Measurements from ENCODE around the gene KCTD7. TPM values are rescaled to one million over a fixed set of nuclear protein-coding genes. Genes with fewer than 3 reads are reported as not detected.

KCTD7 gene
- total RNA-seq, 1 experiment from 2014 or later, result 3.9 TPM

- Histone ChIP-seq H3K9me2 (ENCODE audit: insufficient read depth) (no peaks in the 10 kb centered on the region), H2AFZ (ENCODE audit: low read depth, low read length, poor library complexity, severe bottlenecking) (no peak overlapping the region), H3K27me3 (ENCODE audit: insufficient read depth, low read length) (no peaks in the 10 kb centered on the region), H3K4me3 (replicated peaks in 1 of 2; ENCODE audit: low read depth in 1 of 2, low read length in 2 of 2) (peak overlapping the region; percentile 94 to 98), H4K20me1 (ENCODE audit: insufficient read depth) (peaks cover 4% of the 10 kb centered on the region; the same call in 1 of the 2 replicates), H3K9ac (ENCODE audit: low read length) (peak overlapping the region; percentile 98), H3K9me3 (ENCODE audit: control insufficient read depth in 1 of 2, insufficient read depth in 1 of 2, low read depth in 1 of 2, low read length in 2 of 2) (peaks cover 4 to 5% of the 10 kb centered on the region in 2 experiments; a peak in 2 of 4 replicates), H3K79me2 (ENCODE audit: insufficient read depth, low read length) (peaks cover 52% of the 10 kb centered on the region), H3K4me2 (ENCODE audit: low read length) (peak overlapping the region; percentile 93), H3K4me1 (ENCODE audit: control insufficient read depth in 1 of 2, insufficient read depth in 2 of 2, low read length in 2 of 2) (peaks cover 8 to 20% of the 10 kb centered on the region in 2 experiments), H3K36me3 (ENCODE audit: control insufficient read depth in 1 of 2, insufficient read depth in 2 of 2, low read length in 2 of 2) (no peaks in the 10 kb centered on the region), H3K27ac (ENCODE audit: low read depth, low read length) (peak overlapping the region; percentile 85)
- ATAC-seq (peak; percentile 96), DNase-seq (ENCODE audit: low read depth, low spot score) (peak; percentile 87)
- TF ChIP-seq TCF7L2 (IDR thresholded peaks at IDR 0.05; ENCODE audit: borderline replicate concordance, extremely low read depth, insufficient read depth, insufficient read length), result no peak
- TF ChIP-seq SIN3A (IDR thresholded peaks at IDR 0.05; ENCODE audit: low read depth), result peak; percentile 90
- TF ChIP-seq CEBPB (IDR thresholded peaks at IDR 0.05; ENCODE audit: low read depth), result no peak
- no peak for TF ChIP-seq ZBTB33 (IDR thresholded peaks at IDR 0.05; ENCODE audit: extremely low read depth, insufficient replicate concordance, low read length)
- no peak for TF ChIP-seq ZNF274 (IDR thresholded peaks at IDR 0.05; ENCODE audit: low read depth, low read length)
- TF ChIP-seq SP1 (IDR thresholded peaks at IDR 0.05; ENCODE audit: low read depth), result peak; percentile 57
- TF ChIP-seq FOSL1 (IDR thresholded peaks at IDR 0.05; ENCODE audit: low read depth), result no peak
- TF ChIP-seq EGR1 (IDR thresholded peaks at IDR 0.05; ENCODE audit: low read depth), result peak; percentile 81
- TF ChIP-seq MAX (IDR thresholded peaks at IDR 0.05), result peak; percentile 98
- TF ChIP-seq POLR2AphosphoS5 (IDR thresholded peaks at IDR 0.05; ENCODE audit: low read depth, low read length), result peak; percentile 96
- no peak for TF ChIP-seq CTCF (IDR thresholded peaks at IDR 0.05 in 2 of 3, conservative IDR thresholded peaks at IDR 0.05 in 1 of 3; ENCODE audit: borderline replicate concordance in 1 of 3, insufficient read depth in 1 of 3, low read depth in 2 of 3, low read length in 2 of 3)
- peak; percentile 24 for TF ChIP-seq YY1 (IDR thresholded peaks at IDR 0.05; ENCODE audit: extremely low read depth, insufficient replicate concordance, low read depth, low read length)
- TF ChIP-seq ZFX (IDR thresholded peaks at IDR 0.05), result peak; percentile 37; the same call in 1 of the 2 replicates
- TF ChIP-seq EZH2 (IDR thresholded peaks at IDR 0.05), result no peak
- no peak for TF ChIP-seq REST (IDR thresholded peaks at IDR 0.05; ENCODE audit: low read depth)
- TF ChIP-seq EZH2phosphoT487 (IDR thresholded peaks at IDR 0.05; ENCODE audit: borderline replicate concordance), result no peak
- TF ChIP-seq POLR2A (IDR thresholded peaks at IDR 0.05; ENCODE audit: borderline replicate concordance, extremely low read depth, insufficient read depth, insufficient read length), result peak; percentile 93
- TF ChIP-seq ATF3 (IDR thresholded peaks at IDR 0.05), result no peak
- TF ChIP-seq CBX3 (IDR thresholded peaks at IDR 0.05; ENCODE audit: low read depth), result peak; percentile 96
- RAD21 ChIA-PET (ENCODE audit: low non-redundant PET in 1 of 2, low total read pairs in 2 of 2, uncharacterized antibody in 2 of 2, unreplicated experiment in 2 of 2), result no interaction called here
- CTCF ChIA-PET, result no interaction called here
- intact Hi-C loops (cut with micrococcal nuclease), result no loop called here
- POLR2A ChIA-PET, result no interaction called here
- no TSS peak for BruUV-seq (replicated peaks)
Measured at GRCh38 chr7:66591799-66592596, 36.7 kb upstream of the KCTD7 start.
